ENCODE data around the gene USH1C. TPM values are rescaled to one million over a fixed set of nuclear protein-coding genes. Genes with fewer than 3 reads are reported as not detected.

Gene USH1C
- total RNA-seq (2014; rRNA removed; shearing (Covaris generic)), result not detected in 2 replicates

GRCh38 chr11:17544181-17544622 is at the start of gene USH1C:
Gene USH1C (minus strand): TSS chr11:17544416. CDS start chr11:17544307, 109 bp downstream.
- DNase-seq (ENCODE audit: low spot score), result no peak

- no peak for DNase-seq (ENCODE audit: low spot score)
These were observed 49.4 kb upstream of the USH1C start for GRCh38 chr11:17593466-17594245.

- no peak for DNase-seq (ENCODE audit: low spot score)
These were observed 47.1 kb upstream of the USH1C start for GRCh38 chr11:17591293-17591692.

GRCh38 chr11:17590463-17590862 is 46.2 kb upstream of the USH1C start:
- DNase-seq (ENCODE audit: low spot score), result no peak

GRCh38 chr11:17588721-17589120 is 44.5 kb upstream of the USH1C start:
- DNase-seq (ENCODE audit: low spot score), result no peak

GRCh38 chr11:17588166-17588565 is 44.0 kb upstream of the USH1C start:
- DNase-seq (ENCODE audit: low spot score), result no peak

- no peak for DNase-seq (ENCODE audit: low spot score)
These were observed 41.9 kb upstream of the USH1C start for GRCh38 chr11:17585911-17586695.

GRCh38 chr11:17581732-17582053 is 37.5 kb upstream of the USH1C start:
- DNase-seq (ENCODE audit: low spot score), result no peak

- DNase-seq (ENCODE audit: low spot score), result no peak
These were observed 37.0 kb upstream of the USH1C start for GRCh38 chr11:17581036-17581731.

GRCh38 chr11:17580271-17580670 is 36.1 kb upstream of the USH1C start:
- DNase-seq (ENCODE audit: low spot score), result no peak

GRCh38 chr11:17579451-17579850 is 35.2 kb upstream of the USH1C start:
- DNase-seq (ENCODE audit: low spot score), result no peak

- DNase-seq (ENCODE audit: low spot score), result no peak
These were observed 34.7 kb upstream of the USH1C start for GRCh38 chr11:17578958-17579357.

- no peak for DNase-seq (ENCODE audit: low spot score)
These were observed 34.1 kb upstream of the USH1C start for GRCh38 chr11:17578296-17578695.

- no peak for DNase-seq (ENCODE audit: low spot score)
These were observed 31.5 kb upstream of the USH1C start for GRCh38 chr11:17575431-17576425.

- DNase-seq (ENCODE audit: low spot score), result no peak
These were observed 30.2 kb upstream of the USH1C start for GRCh38 chr11:17574141-17575091.

GRCh38 chr11:17573526-17573925 is 29.3 kb upstream of the USH1C start:
- DNase-seq (ENCODE audit: low spot score), result no peak

GRCh38 chr11:17572791-17573460 is 28.7 kb upstream of the USH1C start:
- DNase-seq (ENCODE audit: low spot score), result no peak

GRCh38 chr11:17572359-17572690 is 28.1 kb upstream of the USH1C start:
- no peak for DNase-seq (ENCODE audit: low spot score)

Measured in A172 (cell line).